KMS-11 (cell line): Measurements from ENCODE around the gene EXOC6B.
A peak's percentile ranks its signal among the peaks of the same experiment; 100 is the strongest.

Experiments used
- H2AFZ ChIP-seq: fragments of 200-600 bp; sonication (generic); 2 replicates; pipeline ENCODE4 v1.6.1; 2016; ENCODE audit warnings: antibody characterized with exemption, mixed run types, low read depth
- H3K27ac ChIP-seq: fragments of 200-600 bp; sonication (generic); 2 replicates; pipeline ENCODE4 v1.6.1; 2016; ENCODE audit warnings: mild to moderate bottlenecking, mixed run types
- H3K27me3 ChIP-seq: fragments of 200-600 bp; sonication (generic); 2 replicates; pipeline ENCODE4 v1.6.1; 2017; ENCODE audit warnings: mild to moderate bottlenecking, low read depth, mixed run types, moderate library complexity; ENCODE audit not compliant: insufficient read depth
- H3K36me3 ChIP-seq: fragments of 200-600 bp; sonication (generic); 2 replicates; pipeline ENCODE4 v1.6.1; 2017; ENCODE audit warnings: mild to moderate bottlenecking, mixed run types; ENCODE audit not compliant: insufficient read depth
- H3K4me1 ChIP-seq: fragments of 200-600 bp; sonication (generic); 2 replicates; pipeline ENCODE4 v1.6.1; 2016; ENCODE audit warnings: mild to moderate bottlenecking, low read depth, mixed run types; ENCODE audit not compliant: poor library complexity, severe bottlenecking
- H3K4me2 ChIP-seq: fragments of 200-600 bp; sonication (generic); 2 replicates; pipeline ENCODE4 v1.7.0; 2016; ENCODE audit warnings: mild to moderate bottlenecking, mixed run types
- H3K4me3 ChIP-seq: fragments of 200-600 bp; sonication (generic); IDR thresholded peaks from 2 replicates; pipeline ENCODE4 v1.6.1; 2017; ENCODE audit warnings: low read depth, low read length, mixed read lengths; ENCODE audit not compliant: insufficient read depth
- H3K79me2 ChIP-seq: fragments of 200-600 bp; sonication (generic); 2 replicates; pipeline ENCODE4 v1.6.1; 2016; ENCODE audit warnings: low read depth, mixed run types; ENCODE audit not compliant: insufficient read depth
- H3K9ac ChIP-seq: fragments of 200-600 bp; sonication (generic); 2 replicates; pipeline ENCODE4 v1.6.1; 2016; ENCODE audit warnings: mild to moderate bottlenecking, mixed run types
- H4K20me1 ChIP-seq: fragments of 200-600 bp; sonication (generic); 2 replicates; pipeline ENCODE4 v1.6.1; 2016; ENCODE audit warnings: mild to moderate bottlenecking, mixed run types; ENCODE audit not compliant: insufficient read depth
- TF ChIP-seq, protein P1 (sequence below): fragments of 200-600 bp; sonication (generic); conservative IDR thresholded peaks from 2 replicates; pipeline ENCODE4 v1.6.1; 2017; ENCODE audit warnings: low read depth, mild to moderate bottlenecking, antibody characterized with exemption, low read length, moderate library complexity, mixed read lengths

Gene EXOC6B

GRCh38 chr2:72863046-72863445, 37.2 kb upstream of the EXOC6B start:
- Histone ChIP-seq H2AFZ (peak overlapping the region; percentile 80), H4K20me1 (no peaks in the 10 kb centered on the region), H3K27me3 (no peaks in the 10 kb centered on the region), H3K4me3 (peak overlapping the region; percentile 78), H3K27ac (no peak overlapping the region), H3K4me2 (peak overlapping the region; percentile 70), H3K79me2 (no peaks in the 10 kb centered on the region), H3K4me1 (peaks cover 18% of the 10 kb centered on the region), H3K36me3 (no peaks in the 10 kb centered on the region), H3K9ac (no peak overlapping the region)
- TF ChIP-seq, protein P1, sequence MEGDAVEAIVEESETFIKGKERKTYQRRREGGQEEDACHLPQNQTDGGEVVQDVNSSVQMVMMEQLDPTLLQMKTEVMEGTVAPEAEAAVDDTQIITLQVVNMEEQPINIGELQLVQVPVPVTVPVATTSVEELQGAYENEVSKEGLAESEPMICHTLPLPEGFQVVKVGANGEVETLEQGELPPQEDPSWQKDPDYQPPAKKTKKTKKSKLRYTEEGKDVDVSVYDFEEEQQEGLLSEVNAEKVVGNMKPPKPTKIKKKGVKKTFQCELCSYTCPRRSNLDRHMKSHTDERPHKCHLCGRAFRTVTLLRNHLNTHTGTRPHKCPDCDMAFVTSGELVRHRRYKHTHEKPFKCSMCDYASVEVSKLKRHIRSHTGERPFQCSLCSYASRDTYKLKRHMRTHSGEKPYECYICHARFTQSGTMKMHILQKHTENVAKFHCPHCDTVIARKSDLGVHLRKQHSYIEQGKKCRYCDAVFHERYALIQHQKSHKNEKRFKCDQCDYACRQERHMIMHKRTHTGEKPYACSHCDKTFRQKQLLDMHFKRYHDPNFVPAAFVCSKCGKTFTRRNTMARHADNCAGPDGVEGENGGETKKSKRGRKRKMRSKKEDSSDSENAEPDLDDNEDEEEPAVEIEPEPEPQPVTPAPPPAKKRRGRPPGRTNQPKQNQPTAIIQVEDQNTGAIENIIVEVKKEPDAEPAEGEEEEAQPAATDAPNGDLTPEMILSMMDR: no peak

DNA sequence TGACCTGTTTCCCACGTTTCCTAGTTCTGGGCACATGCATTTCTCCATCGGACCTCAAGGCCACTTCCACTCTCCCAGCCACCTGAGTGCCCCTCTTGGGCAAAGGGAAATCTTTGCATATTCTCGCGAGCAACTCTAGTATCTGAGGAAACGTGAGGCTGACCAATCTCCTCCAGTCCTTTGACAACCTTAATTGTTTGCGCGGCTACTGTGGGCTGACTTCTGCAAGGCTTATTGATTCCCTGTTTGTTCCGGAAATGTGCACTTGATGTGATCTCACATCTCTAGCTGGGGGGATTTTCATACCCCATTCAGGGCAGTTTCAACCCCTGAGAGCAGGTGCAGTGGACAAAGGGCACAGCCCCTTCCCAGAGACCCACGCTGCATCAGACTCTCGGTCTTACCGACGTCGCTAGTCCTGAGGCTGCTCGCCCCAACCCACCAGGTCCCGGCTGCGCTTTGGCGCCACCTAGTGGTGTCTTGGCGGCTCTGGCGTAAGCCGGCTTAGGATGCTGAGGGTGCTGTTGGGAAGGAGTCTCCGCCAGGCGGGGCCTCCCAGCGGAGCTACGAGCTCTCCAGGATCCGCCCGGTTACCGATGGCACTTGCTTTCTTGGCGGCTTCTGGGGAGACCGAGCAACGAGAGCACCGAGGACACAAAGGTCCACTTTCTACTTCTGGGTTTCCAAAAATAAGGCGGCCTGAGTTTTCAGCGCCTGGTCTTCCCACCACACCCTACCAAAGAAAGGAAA, 36.6 kb upstream of the EXOC6B start:
- H3K4me3 ChIP-seq: peak overlapping the region; percentile 78

GRCh38 chr2:72859831-72860262, 34.0 kb upstream of the EXOC6B start:
- Histone ChIP-seq H3K27me3 (no peaks in the 10 kb centered on the region), H4K20me1 (no peaks in the 10 kb centered on the region), H3K36me3 (no peaks in the 10 kb centered on the region), H3K27ac (no peak overlapping the region), H3K4me3 (no peak overlapping the region), H3K79me2 (no peaks in the 10 kb centered on the region), H3K4me2 (no peak overlapping the region), H3K9ac (no peak overlapping the region), H3K4me1 (peaks cover 15% of the 10 kb centered on the region), H2AFZ (no peak overlapping the region)
- TF ChIP-seq, protein P1: peak; percentile 85

More for the DNA sequence above, 36.6 kb upstream of the EXOC6B start:
- Histone ChIP-seq H3K4me2 (peak overlapping the region; percentile 70), H3K27ac (no peak overlapping the region), H3K36me3 (no peaks in the 10 kb centered on the region), H4K20me1 (no peaks in the 10 kb centered on the region), H3K4me1 (peaks cover 18% of the 10 kb centered on the region), H3K79me2 (no peaks in the 10 kb centered on the region), H2AFZ (peak overlapping the region; percentile 80), H3K9ac (no peak overlapping the region), H3K27me3 (no peaks in the 10 kb centered on the region)
- TF ChIP-seq, protein P1: peak; percentile 98

GRCh38 chr2:72851333-72851732, 25.5 kb upstream of the EXOC6B start:
- Histone ChIP-seq H2AFZ (no peak overlapping the region), H4K20me1 (no peaks in the 10 kb centered on the region), H3K4me3 (no peak overlapping the region), H3K9ac (no peak overlapping the region), H3K4me2 (no peak overlapping the region), H3K27ac (no peak overlapping the region), H3K4me1 (no peaks in the 10 kb centered on the region), H3K36me3 (no peaks in the 10 kb centered on the region), H3K27me3 (no peaks in the 10 kb centered on the region), H3K79me2 (no peaks in the 10 kb centered on the region)
- TF ChIP-seq, protein P1: no peak
